PC-9 (cell line): ENCODE measurements around the gene RNF41.

ENCODE experiments used
- CTCF ChIP-seq: fragments of 200-600 bp; sonication (generic); conservative IDR thresholded peaks from 2 replicates; pipeline ENCODE4 v1.6.1; 2017; ENCODE audit warnings: mixed run types, antibody characterized with exemption, mild to moderate bottlenecking, moderate library complexity
- EZH2 ChIP-seq: fragments of 200-600 bp; sonication (generic); IDR thresholded peaks from 2 replicates; pipeline ENCODE4 v1.8.0; 2017; ENCODE audit warnings: antibody characterized with exemption, low read depth

GRCh38 chr12:56223571-56224101 is 1.9 kb upstream of the RNF41 start:
- no peak for TF ChIP-seq CTCF
- no peak for TF ChIP-seq EZH2
